Stimulated activated naive B cell treated with anti-CD40 and anti-IgM and Interleukin-4, amounts not matched to agents 10 μg/mL and 1 μg/mL and 100 μg/mL, for 72 hours (primary cell): ENCODE measurements around the gene ELN.

Source experiments
- ATAC-seq, 2 donors: fragments of 150-1000 bp; cut with Tn5 transposase; replicated peaks; 2 replicates each; pipeline ENCODE4 v1.10.0; 2021; ENCODE audit warnings: moderate library complexity in 1 of 2
- DNase-seq: peaks from one replicate; pipeline ENCODE4 v3.0.0; 2021
- H3K27ac Mint-ChIP-seq: one replicate; pipeline ENCODE4 v1.8.0; 2022; ENCODE audit warnings: mild to moderate bottlenecking, mixed read lengths
- H3K27me3 Mint-ChIP-seq, 2 donors: one replicate each; pipeline ENCODE4 v1.8.0; 2022; ENCODE audit warnings: mixed read lengths in 2 of 2
- H3K36me3 Mint-ChIP-seq, 2 donors: one replicate each; pipeline ENCODE4 v1.8.0; 2022; ENCODE audit warnings: mixed read lengths in 2 of 2, mild to moderate bottlenecking in 1 of 2
- H3K4me1 Mint-ChIP-seq, 2 donors: one replicate each; pipeline ENCODE4 v1.8.0; 2022; ENCODE audit warnings: mixed read lengths in 2 of 2, mild to moderate bottlenecking in 1 of 2
- H3K4me3 Mint-ChIP-seq, 2 donors: one replicate each; pipeline ENCODE4 v1.8.0; 2022; ENCODE audit warnings: mild to moderate bottlenecking in 2 of 2, mixed read lengths in 2 of 2, moderate library complexity in 1 of 2
- H3K9me3 Mint-ChIP-seq, 2 donors: one replicate each; pipeline ENCODE4 v1.8.0; 2022; ENCODE audit warnings: mixed read lengths in 2 of 2, mild to moderate bottlenecking in 1 of 2

Gene ELN

DNA sequence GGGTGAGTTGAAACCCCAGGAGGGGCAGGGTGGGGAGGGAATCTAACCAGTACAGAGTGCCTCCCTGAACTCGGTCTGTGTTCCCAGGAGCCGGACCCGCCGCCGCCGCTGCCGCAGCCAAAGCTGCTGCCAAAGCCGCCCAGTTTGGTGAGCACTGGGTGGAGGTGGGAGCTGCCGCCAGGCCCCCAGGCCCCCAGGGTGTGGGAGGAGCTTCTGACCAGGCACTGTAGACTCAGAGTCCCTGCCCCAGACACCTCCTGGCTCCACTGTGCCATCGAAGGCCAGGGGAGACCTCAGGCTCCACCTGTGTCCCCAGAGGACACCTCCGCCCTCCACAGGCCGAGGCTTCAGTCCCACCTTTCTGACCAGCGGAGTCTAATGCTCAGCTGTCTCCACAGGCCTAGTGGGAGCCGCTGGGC lies 35.3 kb downstream of the ELN start:
- ATAC-seq (no peak), DNase-seq (no peak)
- Mint-ChIP-seq H3K27ac (no peak overlapping the region), H3K27me3 (peaks cover 1 to 3% of the 10 kb centered on the region in 2 donors), H3K4me1 (peaks cover 0 to 3% of the 10 kb centered on the region in 2 donors), H3K9me3 (no peaks in the 10 kb centered on the region), H3K4me3 (no peak overlapping the region), H3K36me3 (no peaks in the 10 kb centered on the region)

DNA sequence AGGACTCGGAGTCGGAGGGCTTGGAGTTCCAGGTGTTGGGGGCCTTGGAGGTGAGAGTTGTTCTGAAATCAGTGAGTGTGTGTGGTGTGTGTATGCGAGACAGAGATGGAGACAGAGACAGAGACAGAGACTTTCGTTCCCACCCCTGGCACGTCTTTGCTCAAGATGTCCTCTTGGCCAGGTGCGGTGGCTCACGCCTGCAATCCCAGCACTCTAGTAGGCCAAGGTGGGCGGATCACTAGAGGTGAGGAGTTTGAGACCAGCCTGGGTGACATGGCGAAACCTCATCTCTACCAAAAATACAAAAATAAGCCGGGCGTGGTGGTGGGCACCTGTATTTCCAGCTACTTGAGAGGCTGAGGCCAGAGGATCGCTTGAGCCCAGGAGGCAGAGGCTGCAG lies 35.7 kb downstream of the ELN start:
- DNase-seq (no peak), ATAC-seq (no peak)
- Mint-ChIP-seq H3K4me1 (peaks cover 0 to 3% of the 10 kb centered on the region in 2 donors), H3K36me3 (no peaks in the 10 kb centered on the region), H3K27me3 (no peaks in the 10 kb centered on the region), H3K27ac (no peak overlapping the region), H3K9me3 (no peaks in the 10 kb centered on the region), H3K4me3 (no peak overlapping the region)

DNA sequence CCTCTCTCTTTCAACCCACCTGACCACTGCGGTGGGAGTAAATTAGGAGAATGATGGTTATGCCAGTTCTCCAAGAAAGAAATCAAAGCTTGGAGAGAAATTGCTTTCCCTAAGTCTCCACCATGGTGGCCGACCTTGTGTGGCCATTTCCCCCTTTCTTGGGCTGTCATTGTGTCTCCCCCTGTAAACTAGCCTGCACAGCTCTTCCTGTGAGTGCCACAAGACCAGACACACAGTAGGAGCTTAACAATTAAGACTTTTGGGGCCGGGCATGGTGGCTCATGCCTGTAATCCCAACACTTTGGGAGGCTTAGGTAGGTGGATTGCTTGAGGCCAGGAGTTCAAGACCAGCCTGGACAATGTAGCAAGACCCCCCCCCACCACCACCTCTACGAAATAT lies 36.7 kb downstream of the ELN start:
- ATAC-seq, result no peak
- peaks cover 0 to 3% of the 10 kb centered on the region in 2 donors for H3K4me1 Mint-ChIP-seq
- H3K9me3 Mint-ChIP-seq, result no peaks in the 10 kb centered on the region
- DNase-seq, result no peak
- H3K4me3 Mint-ChIP-seq, result no peak overlapping the region
- H3K36me3 Mint-ChIP-seq, result no peaks in the 10 kb centered on the region
- H3K27ac Mint-ChIP-seq, result no peak overlapping the region
- no peaks in the 10 kb centered on the region for H3K27me3 Mint-ChIP-seq

DNA sequence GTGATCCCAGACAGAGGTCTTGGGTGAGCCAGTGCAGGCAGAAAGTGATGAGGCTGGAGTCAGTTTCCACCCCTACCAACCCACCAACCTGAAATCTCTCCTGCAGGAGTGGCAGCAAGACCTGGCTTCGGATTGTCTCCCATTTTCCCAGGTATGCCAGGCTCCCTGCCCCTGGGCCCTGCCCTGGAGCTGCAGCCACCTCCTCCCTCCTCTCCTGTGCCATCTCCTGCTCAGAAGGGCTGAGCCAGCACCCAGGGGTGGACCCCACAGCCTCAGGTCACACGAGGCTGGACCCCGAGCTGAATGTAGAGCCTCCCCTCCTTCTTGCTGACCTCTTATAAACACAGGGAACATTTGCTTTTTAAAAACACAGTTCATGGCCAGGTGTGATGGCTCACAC lies 38.7 kb downstream of the ELN start:
- DNase-seq (no peak), ATAC-seq (no peak)
- peaks cover 0 to 3% of the 10 kb centered on the region in 2 donors for H3K4me1 Mint-ChIP-seq
- no peaks in the 10 kb centered on the region for H3K27me3 Mint-ChIP-seq
- H3K36me3 Mint-ChIP-seq, result no peaks in the 10 kb centered on the region
- no peak overlapping the region for H3K4me3 Mint-ChIP-seq
- no peaks in the 10 kb centered on the region for H3K9me3 Mint-ChIP-seq
- H3K27ac Mint-ChIP-seq, result no peak overlapping the region

DNA sequence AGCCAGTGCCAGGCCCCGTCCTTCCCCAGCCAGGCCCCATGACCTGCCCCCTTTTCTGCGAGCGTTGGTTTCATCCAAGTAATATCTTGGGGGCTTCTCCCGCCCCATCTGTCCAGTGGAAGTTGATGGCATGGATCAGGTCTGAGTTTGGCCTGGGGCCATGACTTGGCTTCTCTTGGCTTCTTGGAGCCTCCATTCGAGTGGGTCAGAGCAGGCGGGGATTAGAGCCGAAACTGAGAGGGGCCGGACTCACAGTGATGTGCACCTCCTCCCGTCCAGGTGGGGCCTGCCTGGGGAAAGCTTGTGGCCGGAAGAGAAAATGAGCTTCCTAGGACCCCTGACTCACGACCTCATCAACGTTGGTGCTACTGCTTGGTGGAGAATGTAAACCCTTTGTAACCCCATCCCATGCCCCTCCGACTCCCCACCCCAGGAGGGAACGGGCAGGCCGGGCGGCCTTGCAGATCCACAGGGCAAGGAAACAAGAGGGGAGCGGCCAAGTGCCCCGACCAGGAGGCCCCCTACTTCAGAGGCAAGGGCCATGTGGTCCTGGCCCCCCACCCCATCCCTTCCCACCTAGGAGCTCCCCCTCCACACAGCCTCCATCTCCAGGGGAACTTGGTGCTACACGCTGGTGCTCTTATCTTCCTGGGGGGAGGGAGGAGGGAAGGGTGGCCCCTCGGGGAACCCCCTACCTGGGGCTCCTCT lies 40.6 kb downstream of the ELN start:
- H3K27ac Mint-ChIP-seq, result no peak overlapping the region
- DNase-seq (no peak), ATAC-seq (no peak)
- H3K4me3 Mint-ChIP-seq, result no peak overlapping the region
- no peaks in the 10 kb centered on the region for H3K27me3 Mint-ChIP-seq
- no peaks in the 10 kb centered on the region for H3K4me1 Mint-ChIP-seq
- no peaks in the 10 kb centered on the region for H3K36me3 Mint-ChIP-seq
- H3K9me3 Mint-ChIP-seq, result no peaks in the 10 kb centered on the region

DNA sequence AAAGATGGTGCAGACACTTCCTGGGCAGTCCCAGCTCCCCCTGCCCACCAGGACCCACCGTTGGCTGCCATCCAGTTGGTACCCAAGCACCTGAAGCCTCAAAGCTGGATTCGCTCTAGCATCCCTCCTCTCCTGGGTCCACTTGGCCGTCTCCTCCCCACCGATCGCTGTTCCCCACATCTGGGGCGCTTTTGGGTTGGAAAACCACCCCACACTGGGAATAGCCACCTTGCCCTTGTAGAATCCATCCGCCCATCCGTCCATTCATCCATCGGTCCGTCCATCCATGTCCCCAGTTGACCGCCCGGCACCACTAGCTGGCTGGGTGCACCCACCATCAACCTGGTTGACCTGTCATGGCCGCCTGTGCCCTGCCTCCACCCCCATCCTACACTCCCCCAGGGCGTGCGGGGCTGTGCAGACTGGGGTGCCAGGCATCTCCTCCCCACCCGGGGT lies 41.1 kb downstream of the ELN start:
- no peak for DNase-seq
- no peak overlapping the region for H3K4me3 Mint-ChIP-seq
- ATAC-seq, result no peak
- no peaks in the 10 kb centered on the region for H3K36me3 Mint-ChIP-seq
- H3K9me3 Mint-ChIP-seq, result no peaks in the 10 kb centered on the region
- no peak overlapping the region for H3K27ac Mint-ChIP-seq
- no peaks in the 10 kb centered on the region for H3K27me3 Mint-ChIP-seq
- no peaks in the 10 kb centered on the region for H3K4me1 Mint-ChIP-seq

DNA sequence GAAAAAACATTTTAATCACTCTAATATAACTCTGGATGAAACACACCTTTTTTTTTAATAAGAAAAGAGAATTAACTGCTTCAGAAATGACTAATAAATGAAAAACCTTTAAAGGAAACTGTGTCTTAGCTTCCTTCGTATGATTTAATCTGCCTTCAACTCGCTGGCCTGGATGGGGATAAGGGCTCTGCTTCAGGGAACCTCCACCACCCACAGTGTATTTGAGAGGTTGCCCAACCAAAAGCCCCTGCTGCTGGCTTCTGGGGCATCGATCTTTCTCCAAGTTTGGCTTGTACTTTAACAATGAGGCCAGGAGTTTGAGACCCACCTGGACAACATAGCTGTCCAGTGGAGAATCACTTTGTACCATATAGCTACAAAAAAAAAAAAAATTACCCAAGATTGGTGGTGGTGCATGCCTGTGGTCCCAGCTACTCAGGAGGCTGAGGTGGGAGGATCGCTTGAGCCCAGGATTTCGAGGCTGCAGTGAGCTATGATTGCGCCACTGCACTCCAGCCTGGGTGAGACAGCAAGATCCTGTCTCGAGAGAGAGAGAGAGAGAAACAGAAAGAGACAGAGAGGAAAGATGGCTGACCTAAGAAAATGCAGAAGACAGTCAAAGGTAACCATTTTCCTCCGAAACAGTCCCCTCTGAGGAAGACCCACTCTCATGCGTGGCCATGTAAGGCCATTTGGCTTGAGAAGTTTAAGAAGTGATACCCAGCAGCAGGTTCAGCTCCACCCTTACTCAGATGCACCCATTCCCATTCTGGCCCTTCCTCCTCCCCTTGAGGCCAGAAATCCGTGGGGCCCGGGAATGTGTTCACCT lies 42.0 kb downstream of the ELN start:
- H3K9me3 Mint-ChIP-seq, result no peaks in the 10 kb centered on the region

DNA sequence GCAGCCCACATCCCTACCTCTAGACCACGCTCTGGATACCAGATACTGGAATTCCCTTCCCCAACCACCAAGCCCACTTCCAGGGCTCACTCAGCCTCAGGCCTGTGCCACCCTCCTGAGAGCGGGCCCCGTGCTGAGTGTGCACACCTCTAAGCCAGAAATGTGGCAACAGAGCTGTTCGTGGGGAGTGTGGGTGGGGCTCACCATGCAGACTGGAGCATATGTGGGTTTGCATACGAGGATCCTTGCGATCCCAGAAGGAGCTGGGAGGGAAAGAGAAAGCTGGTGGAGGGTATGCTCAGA lies 42.6 kb downstream of the ELN start:
- no peaks in the 10 kb centered on the region for H3K36me3 Mint-ChIP-seq
- no peak overlapping the region for H3K27ac Mint-ChIP-seq
- no peak for DNase-seq
- H3K4me1 Mint-ChIP-seq, result no peaks in the 10 kb centered on the region
- H3K9me3 Mint-ChIP-seq, result no peaks in the 10 kb centered on the region
- H3K4me3 Mint-ChIP-seq, result no peak overlapping the region
- H3K27me3 Mint-ChIP-seq, result no peaks in the 10 kb centered on the region
- no peak for ATAC-seq

More for the DNA sequence above, 42.0 kb downstream of the ELN start:
- Mint-ChIP-seq H3K27me3 (no peaks in the 10 kb centered on the region), H3K36me3 (no peaks in the 10 kb centered on the region), H3K4me3 (no peak overlapping the region), H3K27ac (no peak overlapping the region), H3K4me1 (no peaks in the 10 kb centered on the region)
- DNase-seq (no peak), ATAC-seq (no peak)

DNA sequence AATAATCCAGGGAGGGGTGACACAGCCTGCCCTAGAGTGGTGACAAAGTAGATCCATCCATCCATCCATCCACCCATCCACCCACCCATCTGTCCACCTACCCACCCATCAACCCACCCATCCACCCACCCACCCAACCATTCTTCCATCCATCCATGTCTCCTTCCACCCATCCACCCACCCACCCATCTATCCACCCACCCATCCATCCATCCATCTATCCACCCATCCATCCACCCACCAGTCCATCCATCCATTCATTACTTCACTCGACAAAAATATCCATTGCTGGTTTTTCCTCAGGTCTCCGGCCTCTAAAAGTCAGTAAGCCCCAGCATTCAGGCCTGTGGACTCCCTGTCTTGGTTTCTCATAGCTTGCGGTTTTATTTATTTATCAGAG lies 43.1 kb downstream of the ELN start:
- H3K27ac Mint-ChIP-seq, result no peak overlapping the region
- no peak for ATAC-seq
- H3K9me3 Mint-ChIP-seq, result no peaks in the 10 kb centered on the region

DNA sequence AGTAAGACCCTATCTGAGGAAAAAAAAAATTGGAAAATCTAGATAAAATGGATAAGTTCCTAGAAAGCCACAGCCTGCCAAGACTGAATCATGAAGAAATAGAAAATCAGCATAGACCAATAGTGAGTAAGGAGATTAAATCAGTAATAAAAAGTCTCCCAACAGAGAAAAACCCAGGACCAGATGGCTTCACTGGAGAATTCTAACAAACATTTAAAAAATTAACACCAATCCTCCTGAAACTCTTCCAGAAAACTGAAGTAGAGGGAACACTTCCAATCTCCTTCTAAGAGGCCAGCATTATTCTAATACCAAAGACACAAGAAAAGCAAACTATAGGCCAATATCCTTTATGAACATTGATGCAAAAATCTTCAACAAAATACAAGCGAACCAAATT lies 46.8 kb downstream of the ELN start:
- ATAC-seq, result no peak
- peaks cover 0 to 8% of the 10 kb centered on the region in 2 donors for H3K4me1 Mint-ChIP-seq
- H3K27me3 Mint-ChIP-seq, result no peaks in the 10 kb centered on the region
- no peak overlapping the region for H3K27ac Mint-ChIP-seq
- no peak for DNase-seq
- H3K4me3 Mint-ChIP-seq, result no peak overlapping the region
- no peaks in the 10 kb centered on the region for H3K36me3 Mint-ChIP-seq
- no peaks in the 10 kb centered on the region for H3K9me3 Mint-ChIP-seq

More for the DNA sequence above, 43.1 kb downstream of the ELN start:
- Mint-ChIP-seq H3K36me3 (no peaks in the 10 kb centered on the region), H3K27me3 (no peaks in the 10 kb centered on the region), H3K4me3 (no peak overlapping the region), H3K4me1 (peaks cover 0 to 3% of the 10 kb centered on the region in 2 donors)
- DNase-seq, result no peak

DNA sequence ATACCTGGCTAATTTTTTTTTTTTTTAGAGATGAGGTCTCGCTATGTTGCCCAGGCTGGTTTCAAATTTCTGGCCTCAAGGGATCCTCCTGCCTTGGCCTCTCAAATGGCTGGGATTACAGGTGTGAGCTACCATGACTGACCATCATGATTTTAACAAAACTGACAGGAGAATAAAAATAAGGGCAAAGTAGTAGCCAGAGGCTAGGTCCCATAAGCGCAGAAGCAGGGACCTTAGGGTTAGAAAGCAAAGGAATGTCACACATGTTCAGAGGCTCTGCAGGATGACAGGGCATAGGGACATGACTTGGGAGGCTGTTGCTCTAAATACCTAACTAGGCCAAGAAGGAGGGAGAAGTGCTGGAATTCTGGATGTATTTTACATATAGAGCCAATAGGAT lies 50.5 kb downstream of the ELN start:
- DNase-seq (no peak), ATAC-seq (no peak)
- Mint-ChIP-seq H3K27me3 (no peaks in the 10 kb centered on the region), H3K4me1 (peaks cover 4 to 14% of the 10 kb centered on the region in 2 donors), H3K9me3 (no peaks in the 10 kb centered on the region), H3K36me3 (no peaks in the 10 kb centered on the region), H3K4me3 (no peak overlapping the region), H3K27ac (no peak overlapping the region)

DNA sequence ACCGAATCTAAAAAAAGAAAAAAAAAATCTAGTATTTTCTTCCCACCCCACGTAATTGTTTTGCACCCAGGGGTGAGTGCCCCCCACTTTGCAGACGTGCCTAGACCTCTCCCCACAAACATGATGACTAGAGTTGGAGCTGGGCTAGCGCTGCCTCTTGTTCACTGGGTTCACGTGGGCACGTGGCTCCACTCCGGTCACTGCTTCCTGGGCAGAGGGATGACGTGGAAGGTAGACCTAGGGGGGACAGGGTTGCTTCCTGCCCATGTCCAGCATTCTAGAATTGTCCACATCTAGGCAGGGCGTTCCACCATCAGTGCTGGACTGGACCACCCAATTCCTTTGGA lies 54.8 kb downstream of the ELN start:
- ATAC-seq, result no peak
- Mint-ChIP-seq H3K4me1 (peaks cover 18 to 20% of the 10 kb centered on the region in 2 donors), H3K4me3 (peak overlapping the region; percentile 82 to 84), H3K9me3 (no peaks in the 10 kb centered on the region), H3K27me3 (no peaks in the 10 kb centered on the region), H3K27ac (no peak overlapping the region), H3K36me3 (peaks cover 12 to 14% of the 10 kb centered on the region in 2 donors)
- DNase-seq, result no peak

DNA sequence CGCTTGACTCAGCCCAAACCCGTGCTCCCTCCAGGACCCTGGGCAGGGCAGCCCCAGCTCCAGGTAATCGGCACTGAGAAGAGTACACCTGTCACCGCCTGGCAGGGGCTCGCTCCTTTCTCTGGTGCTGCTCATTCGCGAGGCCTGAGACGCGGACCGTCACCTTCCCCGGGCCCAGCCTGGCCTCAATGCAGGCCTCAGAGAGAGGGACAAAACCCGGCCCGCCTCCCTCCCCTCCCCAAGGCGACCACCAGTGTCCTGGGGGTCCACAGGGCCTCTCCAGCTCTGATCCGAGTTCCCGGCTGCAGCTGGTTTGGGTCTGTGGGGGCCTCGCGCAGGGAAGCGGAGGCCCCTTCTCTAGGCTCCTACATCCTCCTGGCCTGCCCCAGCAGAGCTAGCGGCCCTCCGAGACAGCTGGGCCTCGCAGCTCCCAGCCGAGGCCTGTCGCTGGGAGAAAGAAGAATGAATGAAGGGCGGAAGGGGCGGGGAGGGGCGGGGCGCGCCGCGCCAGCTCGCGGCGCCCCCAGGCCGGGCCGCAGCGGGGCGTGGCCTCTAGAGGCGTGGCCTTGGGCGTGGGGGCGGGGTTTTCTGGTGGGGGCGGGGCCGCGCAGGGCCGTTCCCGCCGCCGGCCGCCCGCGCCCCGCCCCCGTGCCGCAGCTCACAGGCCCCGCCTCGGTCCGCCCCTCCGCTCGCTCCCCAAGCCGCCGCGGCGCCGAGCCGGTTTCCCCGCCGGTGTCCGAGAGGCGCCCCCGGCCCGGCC lies 55.3 kb downstream of the ELN start, which contains the start of gene LIMK1:
Gene LIMK1, plus strand, starts transcription at position 688 of the 760 bp plus-strand sequence. CDS start 187 bp downstream, outside the sequence.
- no peaks in the 10 kb centered on the region for H3K9me3 Mint-ChIP-seq
- DNase-seq (peak; percentile 70), ATAC-seq (peak; percentile 87 to 92)
- peaks cover 16 to 19% of the 10 kb centered on the region in 2 donors for H3K36me3 Mint-ChIP-seq
- H3K4me3 Mint-ChIP-seq, result peak within 1 kb of the TSS; percentile 84 to 91
- H3K27me3 Mint-ChIP-seq, result no peaks in the 10 kb centered on the region
- H3K27ac Mint-ChIP-seq, result peak within 1 kb of the TSS; percentile 75
- H3K4me1 Mint-ChIP-seq, result peaks cover 18 to 20% of the 10 kb centered on the region in 2 donors

DNA sequence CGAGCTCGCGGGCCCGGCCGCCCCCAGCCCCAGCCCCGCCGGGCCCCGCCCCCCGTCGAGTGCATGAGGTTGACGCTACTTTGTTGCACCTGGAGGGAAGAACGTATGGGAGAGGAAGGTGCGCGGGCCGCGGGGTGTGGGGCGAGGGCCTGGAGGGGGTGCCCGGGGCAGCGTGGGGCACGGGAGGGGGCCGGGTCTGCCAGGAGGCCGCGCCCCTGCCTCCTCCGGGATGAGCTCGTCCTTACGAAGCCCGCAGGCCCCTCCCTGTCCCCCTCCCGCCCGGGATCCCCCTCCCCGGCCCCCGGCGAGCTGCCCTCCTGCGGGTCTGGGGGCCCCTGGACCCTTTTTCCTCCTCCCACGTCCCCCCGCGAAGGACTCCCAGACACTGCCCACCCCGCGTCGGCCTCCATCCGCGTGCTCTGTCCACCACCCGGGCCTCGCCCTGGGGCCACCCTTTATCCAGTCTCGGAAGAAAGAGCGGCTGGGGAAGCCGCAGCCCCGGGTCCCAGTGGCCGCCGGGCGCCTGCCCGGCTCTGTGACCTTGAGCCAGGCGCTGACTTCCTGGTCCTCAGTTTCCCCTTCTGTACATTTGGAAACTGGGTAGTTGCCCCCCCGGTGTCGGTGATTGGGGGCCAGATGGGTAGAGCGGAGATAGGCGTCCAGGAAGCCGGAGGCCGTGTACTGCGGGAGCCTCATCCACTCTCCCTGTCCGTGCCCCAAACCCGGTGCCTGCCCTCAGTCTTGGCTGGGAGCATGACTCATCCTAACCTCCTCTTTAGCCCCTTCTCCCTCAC lies 56.2 kb downstream of the ELN start:
- Mint-ChIP-seq H3K36me3 (peaks cover 20 to 24% of the 10 kb centered on the region in 2 donors), H3K27me3 (no peaks in the 10 kb centered on the region), H3K27ac (peak overlapping the region; percentile 75), H3K4me3 (peak overlapping the region; percentile 84 to 91), H3K4me1 (peaks cover 18 to 20% of the 10 kb centered on the region in 2 donors), H3K9me3 (no peaks in the 10 kb centered on the region)
- DNase-seq (no peak), ATAC-seq (peak; percentile 71 to 77)
